Activated gamma-delta T cell (primary cell): ENCODE data around the gene GLE1.
"Not testable (repeated sequence)": the region's sequence is repeated elsewhere in the genome, so short reads cannot be mapped to it uniquely, and the experiment has no call there.

Experiments
- DNase-seq: peaks from one replicate; lab custom pipeline; 2025; lab: John Stamatoyannopoulos, UW

Gene GLE1

GRCh38 chr9:128495804-128496417 is 8.6 kb upstream of the GLE1 start:
- no peak for DNase-seq

- no peak for DNase-seq
These were observed 6.5 kb upstream of the GLE1 start for GRCh38 chr9:128497824-128498610.

GRCh38 chr9:128498911-128499310 is 5.6 kb upstream of the GLE1 start:
- no peak for DNase-seq

- no peak for DNase-seq
These were observed 4.6 kb upstream of the GLE1 start for GRCh38 chr9:128499920-128500319.

GRCh38 chr9:128503415-128503825 is 1.1 kb upstream of the GLE1 start:
- DNase-seq, result not testable (repeated sequence)

- DNase-seq, result no peak
These were observed 649 bp upstream of the GLE1 start for GRCh38 chr9:128503870-128504269.

- no peak for DNase-seq
These were observed 871 bp downstream of the GLE1 start for GRCh38 chr9:128505414-128505765.

- DNase-seq, result not testable (repeated sequence)
These were observed 1.4 kb downstream of the GLE1 start for GRCh38 chr9:128505906-128506305.

GRCh38 chr9:128512820-128513219 is 8.3 kb downstream of the GLE1 start:
- no peak for DNase-seq

- DNase-seq, result no peak
These were observed 17.4 kb downstream of the GLE1 start for GRCh38 chr9:128521956-128522355.

GRCh38 chr9:128523199-128523925 is 18.8 kb downstream of the GLE1 start:
- no peak for DNase-seq

- no peak for DNase-seq
These were observed 22.2 kb downstream of the GLE1 start for GRCh38 chr9:128526720-128527119.

GRCh38 chr9:128528445-128529160 is 24.1 kb downstream of the GLE1 start:
- no peak for DNase-seq

- DNase-seq, result no peak
These were observed 24.7 kb downstream of the GLE1 start for GRCh38 chr9:128529191-128529590.

- no peak for DNase-seq
These were observed 28.1 kb downstream of the GLE1 start for GRCh38 chr9:128532581-128532980.

- DNase-seq, result no peak
These were observed 36.3 kb downstream of the GLE1 start for GRCh38 chr9:128540634-128541360.

- no peak for DNase-seq
These were observed 42.0 kb downstream of the GLE1 start for GRCh38 chr9:128546504-128546903.

- no peak for DNase-seq
These were observed 44.4 kb downstream of the GLE1 start for GRCh38 chr9:128548876-128549275.

GRCh38 chr9:128550226-128550625 is 45.7 kb downstream of the GLE1 start:
- DNase-seq, result no peak

- DNase-seq, result no peak
These were observed 46.5 kb downstream of the GLE1 start for GRCh38 chr9:128550770-128551656.
